H1 (cell line): ENCODE results near the gene TTLL5. TPM values are rescaled to one million over a fixed set of nuclear protein-coding genes. Genes with fewer than 3 reads are reported as not detected.

Source experiments
- ASH2L ChIP-seq: fragments of 200-600, 300-600 bp; sonication (generic); IDR thresholded peaks from one replicate; pipeline ENCODE4 v1.7.1; 2017; ENCODE audit warnings: low read length
- CBX5 ChIP-seq: fragments of 300-800, 300-1000 bp; sonication (generic); IDR thresholded peaks from 2 replicates; pipeline ENCODE4 v1.7.1; 2016; ENCODE audit warnings: antibody characterized with exemption, low read length, low read depth
- KDM4A ChIP-seq: IDR thresholded peaks from one replicate; pipeline ENCODE4 v1.7.1; 2012; ENCODE audit warnings: low read depth, mild to moderate bottlenecking, moderate library complexity, low read length, inconsistent platforms; ENCODE audit not compliant: severe bottlenecking
- polyA plus RNA-seq, 7 experiments: library from polyadenylated mRNA; depleted of rRNA in 3 of 7; stranded (reverse) in 5 of 7; unstranded in 2 of 7; fragments of >200 nt in 5 of 7; fragments of 200-250 nt in 2 of 7; gene quantifications; 1 replicate in 5 of 7; 2 replicates in 1 of 7; 4 replicates in 1 of 7; pipeline versions ENCODE4 v1.2.1 to v1.2.3, GENCODE V29; 2011 to 2013; ENCODE audit warnings: missing spikeins in 2 of 7, mixed read lengths in 2 of 7
- total RNA-seq: library from RNA; stranded (reverse); fragmentation: NEBNext Ultra II Directional; extraction: Animal tissue kit (Norgen Biotek cat#: 25700); gene quantifications from 2 replicates; pipeline ENCODE4 v1.2.1, GENCODE V29; 2021
- TF ChIP-seq, protein P1 (sequence below): fragments of 300-600 bp; sonication (generic); IDR thresholded peaks from 2 replicates; pipeline ENCODE4 v1.7.1; 2012; ENCODE audit warnings: low read length, moderate library complexity, mild to moderate bottlenecking, inconsistent platforms; ENCODE audit not compliant: insufficient replicate concordance
- TF ChIP-seq, protein P2 (sequence below), 3 experiments: IDR thresholded peaks; 1 replicate in 2 of 3; 2 replicates in 1 of 3; pipeline versions ENCODE4 v1.5.1 to v1.6.1; 2011; ENCODE audit warnings: low read length in 3 of 3, mild to moderate bottlenecking in 3 of 3, inconsistent platforms in 2 of 3, low read depth in 1 of 3, moderate library complexity in 1 of 3; ENCODE audit not compliant: insufficient read depth in 1 of 3; ENCODE audit errors: control extremely low read depth in 1 of 3

TTLL5 gene
- total and polyA plus RNA-seq, 2 of the 8 experiments (the other 6 are each of a cell fraction or from before 2014, with no cell fraction given), result 16.1 to 45.9 TPM

DNA sequence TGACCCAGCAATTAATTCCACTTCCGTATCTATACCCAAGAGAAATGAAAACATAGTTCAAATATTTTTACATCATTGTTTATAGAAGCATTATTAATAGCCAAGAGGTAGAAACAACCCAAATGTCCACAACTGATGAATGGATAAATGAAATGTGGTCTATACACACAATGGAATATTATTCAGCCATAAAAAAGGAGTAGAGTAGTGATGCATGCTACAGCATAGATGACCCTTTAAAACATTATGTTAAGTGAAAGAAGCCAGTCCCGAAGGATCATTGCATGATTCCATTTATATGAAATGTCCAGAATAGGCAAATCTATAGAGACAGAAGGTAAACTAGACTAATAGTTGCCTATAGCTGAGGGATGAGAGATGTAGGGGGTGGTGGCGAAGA is 291.4 kb downstream of the TTLL5 start (continued):
- TF ChIP-seq, protein P1, sequence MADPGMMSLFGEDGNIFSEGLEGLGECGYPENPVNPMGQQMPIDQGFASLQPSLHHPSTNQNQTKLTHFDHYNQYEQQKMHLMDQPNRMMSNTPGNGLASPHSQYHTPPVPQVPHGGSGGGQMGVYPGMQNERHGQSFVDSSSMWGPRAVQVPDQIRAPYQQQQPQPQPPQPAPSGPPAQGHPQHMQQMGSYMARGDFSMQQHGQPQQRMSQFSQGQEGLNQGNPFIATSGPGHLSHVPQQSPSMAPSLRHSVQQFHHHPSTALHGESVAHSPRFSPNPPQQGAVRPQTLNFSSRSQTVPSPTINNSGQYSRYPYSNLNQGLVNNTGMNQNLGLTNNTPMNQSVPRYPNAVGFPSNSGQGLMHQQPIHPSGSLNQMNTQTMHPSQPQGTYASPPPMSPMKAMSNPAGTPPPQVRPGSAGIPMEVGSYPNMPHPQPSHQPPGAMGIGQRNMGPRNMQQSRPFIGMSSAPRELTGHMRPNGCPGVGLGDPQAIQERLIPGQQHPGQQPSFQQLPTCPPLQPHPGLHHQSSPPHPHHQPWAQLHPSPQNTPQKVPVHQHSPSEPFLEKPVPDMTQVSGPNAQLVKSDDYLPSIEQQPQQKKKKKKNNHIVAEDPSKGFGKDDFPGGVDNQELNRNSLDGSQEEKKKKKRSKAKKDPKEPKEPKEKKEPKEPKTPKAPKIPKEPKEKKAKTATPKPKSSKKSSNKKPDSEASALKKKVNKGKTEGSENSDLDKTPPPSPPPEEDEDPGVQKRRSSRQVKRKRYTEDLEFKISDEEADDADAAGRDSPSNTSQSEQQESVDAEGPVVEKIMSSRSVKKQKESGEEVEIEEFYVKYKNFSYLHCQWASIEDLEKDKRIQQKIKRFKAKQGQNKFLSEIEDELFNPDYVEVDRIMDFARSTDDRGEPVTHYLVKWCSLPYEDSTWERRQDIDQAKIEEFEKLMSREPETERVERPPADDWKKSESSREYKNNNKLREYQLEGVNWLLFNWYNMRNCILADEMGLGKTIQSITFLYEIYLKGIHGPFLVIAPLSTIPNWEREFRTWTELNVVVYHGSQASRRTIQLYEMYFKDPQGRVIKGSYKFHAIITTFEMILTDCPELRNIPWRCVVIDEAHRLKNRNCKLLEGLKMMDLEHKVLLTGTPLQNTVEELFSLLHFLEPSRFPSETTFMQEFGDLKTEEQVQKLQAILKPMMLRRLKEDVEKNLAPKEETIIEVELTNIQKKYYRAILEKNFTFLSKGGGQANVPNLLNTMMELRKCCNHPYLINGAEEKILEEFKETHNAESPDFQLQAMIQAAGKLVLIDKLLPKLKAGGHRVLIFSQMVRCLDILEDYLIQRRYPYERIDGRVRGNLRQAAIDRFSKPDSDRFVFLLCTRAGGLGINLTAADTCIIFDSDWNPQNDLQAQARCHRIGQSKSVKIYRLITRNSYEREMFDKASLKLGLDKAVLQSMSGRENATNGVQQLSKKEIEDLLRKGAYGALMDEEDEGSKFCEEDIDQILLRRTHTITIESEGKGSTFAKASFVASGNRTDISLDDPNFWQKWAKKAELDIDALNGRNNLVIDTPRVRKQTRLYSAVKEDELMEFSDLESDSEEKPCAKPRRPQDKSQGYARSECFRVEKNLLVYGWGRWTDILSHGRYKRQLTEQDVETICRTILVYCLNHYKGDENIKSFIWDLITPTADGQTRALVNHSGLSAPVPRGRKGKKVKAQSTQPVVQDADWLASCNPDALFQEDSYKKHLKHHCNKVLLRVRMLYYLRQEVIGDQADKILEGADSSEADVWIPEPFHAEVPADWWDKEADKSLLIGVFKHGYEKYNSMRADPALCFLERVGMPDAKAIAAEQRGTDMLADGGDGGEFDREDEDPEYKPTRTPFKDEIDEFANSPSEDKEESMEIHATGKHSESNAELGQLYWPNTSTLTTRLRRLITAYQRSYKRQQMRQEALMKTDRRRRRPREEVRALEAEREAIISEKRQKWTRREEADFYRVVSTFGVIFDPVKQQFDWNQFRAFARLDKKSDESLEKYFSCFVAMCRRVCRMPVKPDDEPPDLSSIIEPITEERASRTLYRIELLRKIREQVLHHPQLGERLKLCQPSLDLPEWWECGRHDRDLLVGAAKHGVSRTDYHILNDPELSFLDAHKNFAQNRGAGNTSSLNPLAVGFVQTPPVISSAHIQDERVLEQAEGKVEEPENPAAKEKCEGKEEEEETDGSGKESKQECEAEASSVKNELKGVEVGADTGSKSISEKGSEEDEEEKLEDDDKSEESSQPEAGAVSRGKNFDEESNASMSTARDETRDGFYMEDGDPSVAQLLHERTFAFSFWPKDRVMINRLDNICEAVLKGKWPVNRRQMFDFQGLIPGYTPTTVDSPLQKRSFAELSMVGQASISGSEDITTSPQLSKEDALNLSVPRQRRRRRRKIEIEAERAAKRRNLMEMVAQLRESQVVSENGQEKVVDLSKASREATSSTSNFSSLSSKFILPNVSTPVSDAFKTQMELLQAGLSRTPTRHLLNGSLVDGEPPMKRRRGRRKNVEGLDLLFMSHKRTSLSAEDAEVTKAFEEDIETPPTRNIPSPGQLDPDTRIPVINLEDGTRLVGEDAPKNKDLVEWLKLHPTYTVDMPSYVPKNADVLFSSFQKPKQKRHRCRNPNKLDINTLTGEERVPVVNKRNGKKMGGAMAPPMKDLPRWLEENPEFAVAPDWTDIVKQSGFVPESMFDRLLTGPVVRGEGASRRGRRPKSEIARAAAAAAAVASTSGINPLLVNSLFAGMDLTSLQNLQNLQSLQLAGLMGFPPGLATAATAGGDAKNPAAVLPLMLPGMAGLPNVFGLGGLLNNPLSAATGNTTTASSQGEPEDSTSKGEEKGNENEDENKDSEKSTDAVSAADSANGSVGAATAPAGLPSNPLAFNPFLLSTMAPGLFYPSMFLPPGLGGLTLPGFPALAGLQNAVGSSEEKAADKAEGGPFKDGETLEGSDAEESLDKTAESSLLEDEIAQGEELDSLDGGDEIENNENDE, result no peak
- TF ChIP-seq, protein P2, sequence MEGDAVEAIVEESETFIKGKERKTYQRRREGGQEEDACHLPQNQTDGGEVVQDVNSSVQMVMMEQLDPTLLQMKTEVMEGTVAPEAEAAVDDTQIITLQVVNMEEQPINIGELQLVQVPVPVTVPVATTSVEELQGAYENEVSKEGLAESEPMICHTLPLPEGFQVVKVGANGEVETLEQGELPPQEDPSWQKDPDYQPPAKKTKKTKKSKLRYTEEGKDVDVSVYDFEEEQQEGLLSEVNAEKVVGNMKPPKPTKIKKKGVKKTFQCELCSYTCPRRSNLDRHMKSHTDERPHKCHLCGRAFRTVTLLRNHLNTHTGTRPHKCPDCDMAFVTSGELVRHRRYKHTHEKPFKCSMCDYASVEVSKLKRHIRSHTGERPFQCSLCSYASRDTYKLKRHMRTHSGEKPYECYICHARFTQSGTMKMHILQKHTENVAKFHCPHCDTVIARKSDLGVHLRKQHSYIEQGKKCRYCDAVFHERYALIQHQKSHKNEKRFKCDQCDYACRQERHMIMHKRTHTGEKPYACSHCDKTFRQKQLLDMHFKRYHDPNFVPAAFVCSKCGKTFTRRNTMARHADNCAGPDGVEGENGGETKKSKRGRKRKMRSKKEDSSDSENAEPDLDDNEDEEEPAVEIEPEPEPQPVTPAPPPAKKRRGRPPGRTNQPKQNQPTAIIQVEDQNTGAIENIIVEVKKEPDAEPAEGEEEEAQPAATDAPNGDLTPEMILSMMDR (IDR thresholded peaks at IDR 0.05; ENCODE audit: control extremely low read depth in 1 of 3, insufficient read depth in 1 of 3, low read depth in 1 of 3, low read length in 3 of 3), result no peak
- TF ChIP-seq KDM4A (no peak), ASH2L (no peak), CBX5 (no peak)
